MM.1S (cell line): ENCODE data around the gene PROP1.
"Not testable (repeated sequence)": the region's sequence is repeated elsewhere in the genome, so short reads cannot be mapped to it uniquely, and the experiment has no call there.

Experiments
- DNase-seq: peaks from one replicate; pipeline ENCODE4 v3.0.0-alpha.2; 2015
- H2AFZ ChIP-seq: fragments of 300-600 bp; sonication (generic); 2 replicates; pipeline ENCODE4 v1.6.0; 2016; ENCODE audit warnings: antibody characterized with exemption, low read length
- H3F3A ChIP-seq: fragments of 300-600 bp; sonication (generic); 2 replicates; pipeline ENCODE4 v1.6.1; 2016; ENCODE audit warnings: mild to moderate bottlenecking, antibody characterized with exemption, low read length, moderate library complexity, mixed read lengths; ENCODE audit not compliant: insufficient read depth
- H3K27ac ChIP-seq: fragments of 300-600 bp; sonication (generic); 2 replicates; pipeline ENCODE4 v1.5.1; 2016; ENCODE audit warnings: mild to moderate bottlenecking, low read length
- H3K27me3 ChIP-seq: fragments of 300-600 bp; sonication (generic); replicated peaks from 2 replicates; pipeline ENCODE4 v1.6.0; 2016; ENCODE audit warnings: low read length; ENCODE audit not compliant: insufficient read depth
- H3K36me3 ChIP-seq: fragments of 300-600 bp; sonication (generic); replicated peaks from 2 replicates; pipeline ENCODE4 v1.6.1; 2016; ENCODE audit warnings: mild to moderate bottlenecking, low read length, mixed read lengths; ENCODE audit not compliant: insufficient read depth
- H3K4me1 ChIP-seq: fragments of 300-600 bp; sonication (generic); 2 replicates; pipeline ENCODE4 v1.6.1; 2016; ENCODE audit warnings: low read length, mixed read lengths
- H3K4me2 ChIP-seq: fragments of 300-600 bp; sonication (generic); 2 replicates; pipeline ENCODE4 v1.6.0; 2016; ENCODE audit warnings: low read depth, low read length
- H3K4me3 ChIP-seq: fragments of 300-600 bp; sonication (generic); 2 replicates; pipeline ENCODE4 v1.5.1; 2016; ENCODE audit warnings: low read length, mixed read lengths
- H3K79me2 ChIP-seq: fragments of 300-600 bp; sonication (generic); 2 replicates; pipeline ENCODE4 v1.6.1; 2016; ENCODE audit warnings: mixed run types, low read length, mixed read lengths
- H3K9ac ChIP-seq: fragments of 300-600 bp; sonication (generic); 2 replicates; pipeline ENCODE4 v1.6.1; 2016; ENCODE audit warnings: low read length, mixed read lengths
- H3K9me2 ChIP-seq: fragments of 300-600 bp; sonication (generic); replicated peaks from 2 replicates; pipeline ENCODE4 v1.6.1; 2016; ENCODE audit warnings: mild to moderate bottlenecking, low read length, mixed read lengths; ENCODE audit not compliant: insufficient read depth
- H3K9me3 ChIP-seq: fragments of 300-600 bp; sonication (generic); replicated peaks from 2 replicates; pipeline ENCODE4 v1.6.1; 2016; ENCODE audit warnings: mild to moderate bottlenecking, low read length, mixed read lengths; ENCODE audit not compliant: insufficient read depth
- H4K20me1 ChIP-seq: fragments of 300-600 bp; sonication (generic); 2 replicates; pipeline ENCODE4 v1.6.1; 2016; ENCODE audit warnings: mild to moderate bottlenecking, low read length, moderate library complexity, mixed read lengths; ENCODE audit not compliant: insufficient read depth
- EZH2 ChIP-seq: fragments of 300-600 bp; sonication (generic); optimal IDR thresholded peaks from 2 replicates; pipeline ENCODE3; 2017; ENCODE audit warnings: low read depth, mild to moderate bottlenecking, antibody characterized with exemption, low read length, mixed read lengths
- EZH2phosphoT487 ChIP-seq: fragments of 300-600 bp; sonication (generic); IDR thresholded peaks from 2 replicates; pipeline ENCODE4 v1.6.1; 2018; ENCODE audit warnings: antibody characterized with exemption, low read length
- TF ChIP-seq, protein P1 (sequence below): fragments of 300-600 bp; sonication (generic); IDR thresholded peaks from 2 replicates; pipeline ENCODE4 v1.5.1; 2016; ENCODE audit warnings: antibody characterized with exemption, low read length, mixed read lengths

Gene PROP1

DNA sequence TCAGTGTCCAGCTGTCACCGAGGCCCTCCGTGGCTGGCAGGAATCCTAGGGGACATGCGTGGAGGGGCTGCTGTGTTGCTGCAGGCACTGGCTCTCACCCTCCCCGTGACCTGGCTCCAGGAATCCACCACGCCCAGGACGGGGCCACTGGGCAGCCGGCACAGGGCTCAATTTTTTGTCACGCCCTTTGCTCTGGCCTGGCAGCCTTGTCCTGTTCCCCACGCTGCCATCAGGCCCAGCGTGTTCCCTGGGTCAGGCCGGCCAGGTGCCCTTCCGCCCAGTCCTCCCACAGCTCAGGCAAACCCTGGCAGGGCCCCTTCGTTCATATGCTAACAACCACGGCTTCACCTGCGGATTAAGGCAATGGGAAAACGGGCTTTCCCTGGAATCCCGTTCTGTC, 37.3 kb downstream of the PROP1 start:
- H3K27ac ChIP-seq = no peak overlapping the region
- H3K4me2 ChIP-seq = no peak overlapping the region
- no peaks in the 10 kb centered on the region for H3K4me1 ChIP-seq
- H3K27me3 ChIP-seq = no peaks in the 10 kb centered on the region
- no peak overlapping the region for H3K9ac ChIP-seq
- DNase-seq = no peak
- no peaks in the 10 kb centered on the region for H3F3A ChIP-seq
- H3K79me2 ChIP-seq = no peaks in the 10 kb centered on the region
- H3K9me3 ChIP-seq = no peaks in the 10 kb centered on the region
- no peak overlapping the region for H3K4me3 ChIP-seq
- H3K36me3 ChIP-seq = no peaks in the 10 kb centered on the region
- H3K9me2 ChIP-seq = no peaks in the 10 kb centered on the region
- H2AFZ ChIP-seq = no peak overlapping the region
- no peak for TF ChIP-seq EZH2
- no peak for TF ChIP-seq EZH2phosphoT487
- TF ChIP-seq, protein P1, sequence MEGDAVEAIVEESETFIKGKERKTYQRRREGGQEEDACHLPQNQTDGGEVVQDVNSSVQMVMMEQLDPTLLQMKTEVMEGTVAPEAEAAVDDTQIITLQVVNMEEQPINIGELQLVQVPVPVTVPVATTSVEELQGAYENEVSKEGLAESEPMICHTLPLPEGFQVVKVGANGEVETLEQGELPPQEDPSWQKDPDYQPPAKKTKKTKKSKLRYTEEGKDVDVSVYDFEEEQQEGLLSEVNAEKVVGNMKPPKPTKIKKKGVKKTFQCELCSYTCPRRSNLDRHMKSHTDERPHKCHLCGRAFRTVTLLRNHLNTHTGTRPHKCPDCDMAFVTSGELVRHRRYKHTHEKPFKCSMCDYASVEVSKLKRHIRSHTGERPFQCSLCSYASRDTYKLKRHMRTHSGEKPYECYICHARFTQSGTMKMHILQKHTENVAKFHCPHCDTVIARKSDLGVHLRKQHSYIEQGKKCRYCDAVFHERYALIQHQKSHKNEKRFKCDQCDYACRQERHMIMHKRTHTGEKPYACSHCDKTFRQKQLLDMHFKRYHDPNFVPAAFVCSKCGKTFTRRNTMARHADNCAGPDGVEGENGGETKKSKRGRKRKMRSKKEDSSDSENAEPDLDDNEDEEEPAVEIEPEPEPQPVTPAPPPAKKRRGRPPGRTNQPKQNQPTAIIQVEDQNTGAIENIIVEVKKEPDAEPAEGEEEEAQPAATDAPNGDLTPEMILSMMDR = no peak
- no peaks in the 10 kb centered on the region for H4K20me1 ChIP-seq

DNA sequence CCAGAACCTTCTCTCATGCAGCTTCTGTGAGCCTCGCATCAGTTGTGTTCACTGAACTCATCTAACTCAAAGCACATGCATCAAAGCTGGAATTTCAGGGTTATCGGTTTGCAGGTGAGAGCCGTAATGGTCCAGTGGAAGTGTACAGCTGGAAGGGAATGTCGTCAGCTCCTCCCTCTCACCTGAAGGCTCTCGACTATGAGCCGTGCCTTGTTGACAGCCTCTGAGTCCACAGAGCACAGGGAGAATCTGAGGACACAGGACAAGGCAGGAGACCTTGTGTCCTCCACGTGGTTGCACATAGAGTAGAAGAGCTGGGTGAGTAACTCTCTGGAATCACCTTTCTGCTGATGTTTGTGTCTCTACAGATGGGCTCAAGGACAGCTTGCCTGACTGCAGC, 38.8 kb downstream of the PROP1 start:
- Histone ChIP-seq H3K4me1 (no peaks in the 10 kb centered on the region), H3K36me3 (no peaks in the 10 kb centered on the region), H3K27me3 (no peaks in the 10 kb centered on the region), H3K4me2 (no peak overlapping the region), H3K27ac (no peak overlapping the region), H3K4me3 (no peak overlapping the region), H3K9me3 (no peaks in the 10 kb centered on the region), H2AFZ (no peak overlapping the region), H4K20me1 (no peaks in the 10 kb centered on the region), H3F3A (no peaks in the 10 kb centered on the region), H3K9me2 (no peaks in the 10 kb centered on the region), H3K9ac (no peak overlapping the region), H3K79me2 (no peaks in the 10 kb centered on the region)
- TF ChIP-seq, protein P1 = no peak
- TF ChIP-seq EZH2phosphoT487 (no peak), EZH2 (no peak)
- no peak for DNase-seq

DNA sequence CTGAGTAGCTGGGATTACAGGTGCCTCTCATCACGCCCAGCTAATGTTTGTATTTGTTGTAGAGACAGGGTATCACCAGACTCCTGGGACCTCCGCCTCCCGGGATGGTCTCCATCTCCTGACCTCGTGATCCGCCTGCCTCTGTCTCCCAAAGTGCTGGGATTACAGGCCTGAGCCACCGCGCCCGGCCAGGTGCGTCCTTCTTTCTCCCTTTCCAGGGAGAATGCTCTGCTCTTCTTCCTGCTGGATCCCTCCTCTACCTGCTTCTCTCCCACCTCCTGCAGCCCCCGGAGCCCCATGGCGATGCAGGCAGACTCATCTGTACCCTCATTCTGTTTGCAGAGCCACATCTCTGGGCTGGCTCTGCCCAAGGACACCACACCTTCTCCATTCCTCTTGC, 42.9 kb downstream of the PROP1 start:
- H3K27ac ChIP-seq, H3K9me3 ChIP-seq, H3K4me3 ChIP-seq, H3K36me3 ChIP-seq, H3K4me1 ChIP-seq, H3K79me2 ChIP-seq, H3K4me2 ChIP-seq, DNase-seq, H3K9ac ChIP-seq, H3K27me3 ChIP-seq, H3F3A ChIP-seq, H4K20me1 ChIP-seq, H3K9me2 ChIP-seq, H2AFZ ChIP-seq: not testable (repeated sequence)

- not testable (repeated sequence) for H3K9ac ChIP-seq, H3K9me2 ChIP-seq, H2AFZ ChIP-seq, H3K4me2 ChIP-seq, H3K36me3 ChIP-seq, H3K9me3 ChIP-seq, H3K79me2 ChIP-seq, H3F3A ChIP-seq, H3K4me3 ChIP-seq, H3K4me1 ChIP-seq, DNase-seq, H4K20me1 ChIP-seq, H3K27me3 ChIP-seq, H3K27ac ChIP-seq
These were observed 46.4 kb downstream of the PROP1 start for GRCh38 chr5:177949656-177950055.

DNA sequence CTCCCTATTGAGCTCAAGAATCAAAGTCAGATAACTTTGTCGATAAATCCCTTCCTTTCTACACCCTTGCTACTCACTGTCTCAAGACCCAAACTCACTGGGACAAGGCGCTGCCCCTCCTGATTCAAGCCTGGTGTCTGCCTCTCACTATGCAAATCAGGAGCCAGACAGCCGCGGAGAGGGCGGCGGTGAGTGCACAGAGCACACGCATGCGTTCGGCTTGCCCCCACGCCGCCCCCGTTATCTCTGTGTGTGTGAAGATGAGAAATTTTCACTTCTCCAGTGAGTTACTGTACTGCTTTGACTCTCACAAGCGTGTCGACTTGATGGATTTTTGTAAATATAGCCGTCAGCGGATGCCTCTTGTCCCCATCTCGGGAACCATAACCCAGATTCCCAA, 47.0 kb downstream of the PROP1 start:
- not testable (repeated sequence) for H3K79me2 ChIP-seq, H3K27ac ChIP-seq, H3K9me2 ChIP-seq, H3K4me1 ChIP-seq, H3K9me3 ChIP-seq, H3F3A ChIP-seq, H2AFZ ChIP-seq, DNase-seq, H3K9ac ChIP-seq, H3K27me3 ChIP-seq, H3K4me3 ChIP-seq, H4K20me1 ChIP-seq, H3K4me2 ChIP-seq, H3K36me3 ChIP-seq

GRCh38 chr5:177947912-177948311, 48.1 kb downstream of the PROP1 start:
- H3K79me2 ChIP-seq, H3K9me2 ChIP-seq, H3K4me1 ChIP-seq, H3K9ac ChIP-seq, H3K36me3 ChIP-seq, DNase-seq, H3K4me2 ChIP-seq, H4K20me1 ChIP-seq, H3K9me3 ChIP-seq, H3K4me3 ChIP-seq, H3K27me3 ChIP-seq, H2AFZ ChIP-seq, H3K27ac ChIP-seq, H3F3A ChIP-seq: not testable (repeated sequence)
